Brain microvascular endothelial cell (primary cell): ENCODE results near the gene MRPL23.

Experiments used
- DNase-seq: peaks from one replicate; pipeline ENCODE4 v3.0.0-alpha.2; 2020
- H3K27ac ChIP-seq: fragments of 250-450 bp; sonication (Bioruptor Pico); 2 replicates; pipeline ENCODE4 v1.5.1; 2020; ENCODE audit warnings: mild to moderate bottlenecking, moderate library complexity
- H3K27me3 ChIP-seq: fragments of 250-450 bp; sonication (Bioruptor Pico); replicated peaks from 2 replicates; pipeline ENCODE4 v1.5.1; 2020; ENCODE audit warnings: mild to moderate bottlenecking
- H3K36me3 ChIP-seq: fragments of 250-450 bp; sonication (Bioruptor Pico); replicated peaks from 2 replicates; pipeline ENCODE4 v1.5.1; 2020; ENCODE audit warnings: mild to moderate bottlenecking
- H3K4me3 ChIP-seq: 2 replicates; pipeline ENCODE4 v1.5.1; 2011; ENCODE audit warnings: low read depth, mild to moderate bottlenecking, control low read depth, low read length, moderate library complexity
- in situ Hi-C: cut with HindIII; loops from 2 replicates; pipeline ENCODE4 v1.10.0; 2017; ENCODE audit warnings: low sequenced_read_pairs, low pct_ligation_motif_present
- TF ChIP-seq, protein P1 (sequence below): IDR thresholded peaks from 2 replicates; pipeline ENCODE4 v1.5.1; 2011; ENCODE audit warnings: low read depth, mild to moderate bottlenecking, moderate library complexity, low read length, control low read depth, inconsistent platforms; ENCODE audit errors: missing control alignments

MRPL23 gene

DNA sequence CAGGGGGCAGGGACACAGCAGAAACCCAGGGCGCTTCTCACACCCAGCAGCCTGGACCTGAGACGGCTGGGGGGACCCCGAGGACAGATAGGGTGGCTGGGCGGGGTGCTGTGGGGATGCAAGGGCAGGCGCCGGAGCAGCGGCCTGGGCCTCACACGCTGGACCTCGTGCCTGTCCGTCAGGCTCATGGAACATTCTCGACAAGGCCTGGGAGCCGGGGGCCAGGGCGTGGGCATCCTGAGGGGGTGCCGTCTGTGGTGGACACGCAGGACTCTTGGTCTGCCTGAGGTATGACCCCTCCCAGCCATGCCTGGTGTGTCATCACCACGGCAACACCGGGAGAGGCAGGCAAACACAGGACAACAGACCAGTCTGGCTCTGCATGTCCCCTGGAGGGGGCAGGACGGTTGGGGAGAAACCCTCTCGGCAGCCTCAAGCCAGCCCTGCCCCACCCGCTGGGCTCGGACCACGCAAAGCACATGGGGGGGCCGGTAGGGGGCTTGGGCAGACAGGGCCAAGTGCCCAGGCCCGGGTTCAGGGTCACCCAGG lies 21.4 kb downstream of the MRPL23 start:
- in situ Hi-C loops: no loop called here
- no peaks in the 10 kb centered on the region for H3K27me3 ChIP-seq
- H3K36me3 ChIP-seq: no peaks in the 10 kb centered on the region
- H3K27ac ChIP-seq: no peak overlapping the region
- H3K4me3 ChIP-seq: no peak overlapping the region
- no peak for DNase-seq
- TF ChIP-seq, protein P1, sequence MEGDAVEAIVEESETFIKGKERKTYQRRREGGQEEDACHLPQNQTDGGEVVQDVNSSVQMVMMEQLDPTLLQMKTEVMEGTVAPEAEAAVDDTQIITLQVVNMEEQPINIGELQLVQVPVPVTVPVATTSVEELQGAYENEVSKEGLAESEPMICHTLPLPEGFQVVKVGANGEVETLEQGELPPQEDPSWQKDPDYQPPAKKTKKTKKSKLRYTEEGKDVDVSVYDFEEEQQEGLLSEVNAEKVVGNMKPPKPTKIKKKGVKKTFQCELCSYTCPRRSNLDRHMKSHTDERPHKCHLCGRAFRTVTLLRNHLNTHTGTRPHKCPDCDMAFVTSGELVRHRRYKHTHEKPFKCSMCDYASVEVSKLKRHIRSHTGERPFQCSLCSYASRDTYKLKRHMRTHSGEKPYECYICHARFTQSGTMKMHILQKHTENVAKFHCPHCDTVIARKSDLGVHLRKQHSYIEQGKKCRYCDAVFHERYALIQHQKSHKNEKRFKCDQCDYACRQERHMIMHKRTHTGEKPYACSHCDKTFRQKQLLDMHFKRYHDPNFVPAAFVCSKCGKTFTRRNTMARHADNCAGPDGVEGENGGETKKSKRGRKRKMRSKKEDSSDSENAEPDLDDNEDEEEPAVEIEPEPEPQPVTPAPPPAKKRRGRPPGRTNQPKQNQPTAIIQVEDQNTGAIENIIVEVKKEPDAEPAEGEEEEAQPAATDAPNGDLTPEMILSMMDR: no peak

DNA sequence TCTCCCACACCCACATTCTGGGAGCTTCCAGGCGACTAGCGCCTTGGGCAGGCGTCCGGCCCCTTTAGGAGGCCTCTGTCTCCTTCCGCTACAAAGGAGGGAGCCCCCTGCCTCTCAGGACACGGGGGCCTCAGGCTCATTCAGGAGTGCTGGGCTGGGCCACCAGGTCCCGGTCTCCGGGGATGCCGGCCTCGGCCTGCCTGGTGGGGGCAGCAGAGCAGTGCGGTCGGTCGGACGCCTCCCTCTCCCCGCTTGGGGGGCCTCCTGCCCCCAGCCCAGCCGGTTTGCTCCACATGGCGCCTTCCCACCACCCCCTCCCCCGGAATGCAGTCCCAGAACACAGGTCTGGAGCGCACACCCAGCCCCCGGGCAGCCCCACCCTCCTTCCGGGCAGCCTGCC lies 21.9 kb downstream of the MRPL23 start:
- Histone ChIP-seq H3K27me3 (no peaks in the 10 kb centered on the region), H3K27ac (no peak overlapping the region), H3K4me3 (no peak overlapping the region), H3K36me3 (no peaks in the 10 kb centered on the region)
- no peak for DNase-seq
- TF ChIP-seq, protein P1: no peak
- in situ Hi-C loops: no loop called here

DNA sequence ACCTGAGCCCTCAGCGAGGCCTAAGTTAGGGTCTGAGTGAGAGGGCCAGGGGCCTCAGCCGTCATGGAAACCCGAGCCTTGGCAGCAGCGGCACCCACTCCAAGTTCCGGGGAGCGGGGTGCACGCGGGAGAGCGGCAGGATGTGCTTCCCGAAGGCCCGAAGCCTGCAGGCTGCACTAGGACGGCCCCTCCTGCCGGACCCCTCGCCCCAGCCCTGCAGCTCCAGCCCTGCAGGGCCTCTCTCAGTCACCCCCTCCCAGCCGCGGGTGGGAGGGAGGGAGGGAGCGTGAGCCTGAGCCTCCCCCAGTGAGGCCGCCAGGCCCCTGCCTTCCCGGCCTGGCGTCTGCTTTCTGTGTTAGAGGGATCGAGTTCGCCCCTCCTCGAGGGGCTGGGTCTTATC lies 22.6 kb downstream of the MRPL23 start:
- DNase-seq: no peak
- Histone ChIP-seq H3K27ac (no peak overlapping the region), H3K4me3 (no peak overlapping the region), H3K36me3 (no peaks in the 10 kb centered on the region), H3K27me3 (no peaks in the 10 kb centered on the region)
- TF ChIP-seq, protein P1: no peak
- in situ Hi-C loops: no loop called here

DNA sequence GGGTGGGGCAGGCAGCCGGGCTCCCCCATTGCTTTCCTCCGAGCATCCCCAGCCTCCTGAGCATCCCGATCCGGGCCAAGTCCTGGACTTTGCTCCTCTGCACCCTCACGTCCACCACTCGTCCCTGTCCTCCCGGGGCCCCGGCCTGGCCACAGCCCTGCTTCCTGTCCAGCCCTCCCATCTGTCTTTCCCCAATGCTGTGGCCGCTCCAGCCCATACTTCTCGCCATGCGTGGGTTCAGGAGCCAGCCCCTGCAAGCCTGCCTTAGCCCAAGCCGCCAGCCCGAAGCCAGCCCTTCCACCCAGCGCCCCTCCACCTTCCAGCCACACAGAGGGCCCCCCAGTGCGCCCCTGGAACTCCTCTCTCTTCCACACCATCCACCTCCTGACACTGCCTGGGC lies 23.8 kb downstream of the MRPL23 start:
- H3K27me3 ChIP-seq: no peaks in the 10 kb centered on the region
- H3K36me3 ChIP-seq: no peaks in the 10 kb centered on the region
- no peak overlapping the region for H3K4me3 ChIP-seq
- in situ Hi-C loops: no loop called here
- TF ChIP-seq, protein P1: no peak
- no peak for DNase-seq
- no peak overlapping the region for H3K27ac ChIP-seq

DNA sequence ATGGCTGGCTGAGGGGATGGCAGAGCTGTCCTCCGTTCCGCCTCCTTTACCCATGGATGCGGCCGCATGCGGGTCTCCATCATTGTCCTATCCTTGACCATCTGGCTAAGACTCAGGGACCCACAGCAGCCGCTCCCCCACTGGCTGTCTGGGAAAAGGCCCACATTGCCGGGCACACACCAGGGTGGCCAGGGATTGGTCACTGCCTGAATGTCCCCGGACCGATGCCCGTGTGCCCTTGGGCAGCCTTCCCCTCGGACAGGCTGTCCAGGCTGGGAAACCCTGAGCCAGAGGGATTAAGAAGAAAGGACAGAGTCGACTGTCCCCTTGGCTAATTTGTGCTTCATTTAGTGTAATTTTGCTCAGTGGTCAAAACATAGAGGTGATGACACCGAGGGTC lies 28.1 kb downstream of the MRPL23 start:
- TF ChIP-seq, protein P1: no peak
- in situ Hi-C loops: no loop called here
- no peaks in the 10 kb centered on the region for H3K36me3 ChIP-seq
- no peak overlapping the region for H3K4me3 ChIP-seq
- no peak for DNase-seq
- no peak overlapping the region for H3K27ac ChIP-seq
- no peaks in the 10 kb centered on the region for H3K27me3 ChIP-seq
